ENCODE data around the gene MAML2. TPM values are rescaled to one million over a fixed set of nuclear protein-coding genes. Genes with fewer than 3 reads are reported as not detected.

MAML2 gene
- total RNA-seq, 1 experiment from 2014 or later: 2.7 TPM

- WGBS (ENCODE audit: extremely low coverage, insufficient read length, low lambda C conversion rate): no CpG with 5 or more reads among the region's 8 CpGs
- TF ChIP-seq, protein P1, sequence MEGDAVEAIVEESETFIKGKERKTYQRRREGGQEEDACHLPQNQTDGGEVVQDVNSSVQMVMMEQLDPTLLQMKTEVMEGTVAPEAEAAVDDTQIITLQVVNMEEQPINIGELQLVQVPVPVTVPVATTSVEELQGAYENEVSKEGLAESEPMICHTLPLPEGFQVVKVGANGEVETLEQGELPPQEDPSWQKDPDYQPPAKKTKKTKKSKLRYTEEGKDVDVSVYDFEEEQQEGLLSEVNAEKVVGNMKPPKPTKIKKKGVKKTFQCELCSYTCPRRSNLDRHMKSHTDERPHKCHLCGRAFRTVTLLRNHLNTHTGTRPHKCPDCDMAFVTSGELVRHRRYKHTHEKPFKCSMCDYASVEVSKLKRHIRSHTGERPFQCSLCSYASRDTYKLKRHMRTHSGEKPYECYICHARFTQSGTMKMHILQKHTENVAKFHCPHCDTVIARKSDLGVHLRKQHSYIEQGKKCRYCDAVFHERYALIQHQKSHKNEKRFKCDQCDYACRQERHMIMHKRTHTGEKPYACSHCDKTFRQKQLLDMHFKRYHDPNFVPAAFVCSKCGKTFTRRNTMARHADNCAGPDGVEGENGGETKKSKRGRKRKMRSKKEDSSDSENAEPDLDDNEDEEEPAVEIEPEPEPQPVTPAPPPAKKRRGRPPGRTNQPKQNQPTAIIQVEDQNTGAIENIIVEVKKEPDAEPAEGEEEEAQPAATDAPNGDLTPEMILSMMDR (conservative IDR thresholded peaks at IDR 0.05): no peak
- no peaks in the 10 kb centered on the region for H3K36me3 Mint-ChIP-seq (ENCODE audit: insufficient read depth in 1 of 3, low read depth in 3 of 3)
Measured at GRCh38 chr11:96019810-96020747, 322.9 kb downstream of the MAML2 start.

More at GRCh38 chr11:96019810-96020747, 322.9 kb downstream of the MAML2 start:
- Histone ChIP-seq H3K14ac (ENCODE audit: insufficient read depth, low read length) (no peak overlapping the region), H4K91ac (ENCODE audit: insufficient read length, low read depth, low read length) (no peak overlapping the region), H2BK5ac (ENCODE audit: insufficient read length, low read length) (no peak overlapping the region), H2BK20ac (ENCODE audit: low read depth, low read length, poor library complexity, severe bottlenecking) (no peak overlapping the region), H3K27ac (ENCODE audit: insufficient read length, low read depth, low read length) (no peak overlapping the region), H3K79me1 (ENCODE audit: insufficient read depth, low read depth, low read length, poor library complexity, severe bottlenecking) (no peaks in the 10 kb centered on the region), H2AK5ac (ENCODE audit: insufficient read length, low read length) (no peak overlapping the region), H3T11ph (ENCODE audit: low read length) (no peak overlapping the region), H4K20me1 (ENCODE audit: control insufficient read depth, insufficient read depth, insufficient read length) (no peaks in the 10 kb centered on the region), H2BK12ac (ENCODE audit: insufficient read length, low read depth, low read length) (no peak overlapping the region), H2BK120ac (ENCODE audit: low read depth, low read length, poor library complexity, severe bottlenecking) (no peak overlapping the region), H4K5ac (ENCODE audit: insufficient read length, low read depth, low read length) (no peak overlapping the region), H3K9me3 (ENCODE audit: control insufficient read depth, low read depth, low read length) (no peaks in the 10 kb centered on the region), H3K18ac (ENCODE audit: insufficient read length, low read depth, low read length) (no peak overlapping the region), H3K79me2 (ENCODE audit: insufficient read depth, low read length) (no peaks in the 10 kb centered on the region), H4K8ac (replicated peaks; ENCODE audit: insufficient read length, low read depth, low read length) (no peak overlapping the region), H3K23ac (ENCODE audit: insufficient read length, low read depth, low read length) (no peak overlapping the region), H3K27me3 (ENCODE audit: insufficient read depth, low read length) (no peaks in the 10 kb centered on the region), H3K4me1 (ENCODE audit: insufficient read depth, low read length) (peaks cover 6% of the 10 kb centered on the region; the same call in 1 of the 2 replicates), H3K23me2 (ENCODE audit: insufficient read length, low read depth, low read length, poor library complexity, severe bottlenecking) (no peaks in the 10 kb centered on the region), H2BK15ac (ENCODE audit: low read depth, low read length) (no peak overlapping the region), H2AFZ (ENCODE audit: low read length) (no peak overlapping the region), H3K4ac (ENCODE audit: low read depth, low read length) (no peak overlapping the region), H3K56ac (ENCODE audit: insufficient read length, low read depth, low read length) (no peak overlapping the region), H3K9ac (ENCODE audit: extremely low read depth, insufficient read length, low read length) (no peak overlapping the region), H3K4me2 (ENCODE audit: insufficient read depth, insufficient read length, low read length) (no peak overlapping the region)
- no peaks in the 10 kb centered on the region for H3K9me3 Mint-ChIP-seq
- H3K27ac Mint-ChIP-seq: no peak overlapping the region
- H3K4me1 Mint-ChIP-seq: peaks cover 11 to 13% of the 10 kb centered on the region in 2 experiments
- H3K27me3 Mint-ChIP-seq (ENCODE audit: low read depth): no peaks in the 10 kb centered on the region
- no peak overlapping the region for H3K4me3 Mint-ChIP-seq
- DNase-seq: no peak
